ENCODE data around the gene DCX.
"Not testable (repeated sequence)": the region's sequence is repeated elsewhere in the genome, so short reads cannot be mapped to it uniquely, and the experiment has no call there.

DCX gene

GRCh38 chrX:111372086-111372485, 39.9 kb downstream of the DCX start:
- DNase-seq (ENCODE audit: low read depth in 2 of 2): no peak

- no peak for DNase-seq (ENCODE audit: low read depth in 2 of 2)
Observed at GRCh38 chrX:111365770-111366325, 46.1 kb downstream of the DCX start.

DNA sequence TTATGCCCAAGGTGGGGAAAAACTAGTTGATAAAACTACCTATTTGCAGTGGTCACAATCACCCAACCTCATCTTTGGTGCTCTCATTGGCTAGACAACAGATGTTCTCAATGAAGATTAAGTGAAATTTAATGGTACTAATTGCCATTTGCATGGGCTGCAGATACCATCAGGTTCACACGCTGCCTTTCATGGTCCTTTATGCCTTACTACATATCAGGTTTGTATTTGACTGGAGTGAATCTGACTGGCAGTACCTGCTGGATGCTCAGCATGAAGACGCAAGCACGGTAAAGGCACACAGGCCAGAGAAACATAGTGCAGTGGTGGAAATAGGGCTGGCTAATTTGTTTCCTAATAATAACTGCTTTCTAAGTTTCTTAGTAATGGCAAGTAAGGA, 48.3 kb downstream of the DCX start:
- DNase-seq (ENCODE audit: low read depth in 2 of 2): no peak

- DNase-seq (ENCODE audit: low read depth in 2 of 2): no peak
Observed at GRCh38 chrX:111361751-111362150, 50.2 kb downstream of the DCX start.

DNA sequence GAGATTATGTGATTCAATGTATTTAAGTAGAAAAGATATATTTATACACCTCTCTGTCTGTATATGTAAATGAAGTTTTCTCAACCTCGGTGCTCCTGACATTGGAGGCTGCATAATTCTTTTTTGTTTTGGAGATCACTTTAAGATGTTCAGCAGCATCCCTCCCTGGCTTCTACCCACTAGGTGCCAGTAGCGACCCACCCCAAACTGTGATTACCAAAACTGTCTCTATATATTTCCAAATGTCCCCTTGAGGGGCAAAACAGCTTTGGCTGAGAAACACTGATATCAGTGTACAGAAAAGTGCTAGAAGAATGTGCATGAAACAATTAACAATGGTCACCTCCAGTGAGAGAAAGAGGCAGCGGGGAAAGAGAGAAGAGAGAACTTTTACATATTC, 51.2 kb downstream of the DCX start:
- no peak for DNase-seq (ENCODE audit: low read depth in 2 of 2)

DNA sequence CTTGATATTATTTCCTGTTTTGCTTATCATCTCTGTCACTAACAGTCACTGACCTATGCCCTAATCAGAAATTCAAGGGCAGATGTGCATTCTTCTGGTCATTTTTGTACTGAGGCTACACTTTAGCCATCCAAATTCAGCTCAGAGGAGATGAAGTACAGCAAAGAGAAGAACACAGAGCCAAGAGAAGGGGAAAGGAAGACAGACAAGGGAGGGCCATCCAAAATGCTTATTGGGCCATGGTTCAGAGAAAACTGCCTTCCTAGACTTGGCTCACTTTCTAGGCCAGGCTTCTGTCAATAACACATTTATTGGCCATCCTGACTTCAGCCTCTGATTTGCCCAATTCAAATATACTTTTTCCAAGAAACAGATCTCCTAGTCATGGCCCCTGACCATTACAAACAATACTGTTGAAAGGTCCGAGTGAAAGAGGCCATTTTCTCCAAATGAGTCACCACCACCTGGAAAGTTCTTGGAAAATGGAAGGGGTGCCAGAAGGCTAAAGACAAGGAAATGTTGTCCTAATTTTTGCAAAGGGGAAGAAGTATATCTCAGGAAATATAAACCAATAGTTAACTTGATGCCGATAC, 56.4 kb downstream of the DCX start:
- DNase-seq (ENCODE audit: low read depth in 2 of 2): no peak

GRCh38 chrX:111354496-111354895, 57.5 kb downstream of the DCX start:
- DNase-seq (ENCODE audit: low read depth in 2 of 2): no peak

DNA sequence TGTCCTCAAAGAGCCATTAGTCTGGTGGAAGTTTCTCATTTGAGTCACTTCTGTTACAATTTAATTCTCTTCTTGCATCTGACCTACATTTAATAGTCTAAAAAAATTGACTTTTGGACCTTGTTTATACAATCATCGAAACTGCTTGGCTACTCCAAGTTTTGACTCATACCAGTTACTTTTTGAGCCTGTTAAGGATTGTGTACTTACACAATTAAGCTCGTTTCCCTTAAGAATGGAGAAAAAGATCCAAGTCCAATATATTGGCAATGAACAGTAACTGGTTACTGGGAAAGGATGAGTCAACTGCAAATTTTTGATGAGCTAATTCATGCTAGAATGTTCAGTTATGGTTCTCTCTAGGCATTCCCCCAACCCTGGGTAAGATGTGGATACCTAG, 58.2 kb downstream of the DCX start:
- no peak for DNase-seq (ENCODE audit: low read depth in 2 of 2)

DNA sequence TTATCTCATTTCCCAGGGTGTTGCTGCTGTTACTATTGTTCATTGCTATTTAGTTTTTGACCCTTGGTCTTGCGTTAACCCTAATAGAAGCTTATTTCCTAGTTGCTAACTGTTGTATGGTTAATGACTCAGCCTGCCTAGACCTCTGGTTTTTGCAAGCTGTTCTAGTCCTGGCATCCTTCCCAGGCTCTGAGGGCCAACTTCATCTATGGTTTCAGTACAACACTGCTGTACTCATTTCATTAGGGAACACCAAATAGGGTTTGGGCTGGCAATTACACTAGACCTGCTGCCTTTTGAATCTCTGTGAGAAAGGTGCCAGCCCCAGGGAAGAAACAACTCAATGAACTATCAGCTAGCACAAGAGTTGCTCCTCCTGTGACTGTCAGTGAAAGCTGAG, 59.6 kb downstream of the DCX start:
- DNase-seq (ENCODE audit: low read depth in 2 of 2): no peak

GRCh38 chrX:111349934-111350333, 62.1 kb downstream of the DCX start:
- DNase-seq (ENCODE audit: low read depth in 2 of 2): no peak

- no peak for DNase-seq (ENCODE audit: low read depth in 2 of 2)
Observed at GRCh38 chrX:111349101-111349500, 62.9 kb downstream of the DCX start.

- no peak for DNase-seq (ENCODE audit: low read depth in 2 of 2)
Observed at GRCh38 chrX:111348429-111348828, 63.6 kb downstream of the DCX start.

DNA sequence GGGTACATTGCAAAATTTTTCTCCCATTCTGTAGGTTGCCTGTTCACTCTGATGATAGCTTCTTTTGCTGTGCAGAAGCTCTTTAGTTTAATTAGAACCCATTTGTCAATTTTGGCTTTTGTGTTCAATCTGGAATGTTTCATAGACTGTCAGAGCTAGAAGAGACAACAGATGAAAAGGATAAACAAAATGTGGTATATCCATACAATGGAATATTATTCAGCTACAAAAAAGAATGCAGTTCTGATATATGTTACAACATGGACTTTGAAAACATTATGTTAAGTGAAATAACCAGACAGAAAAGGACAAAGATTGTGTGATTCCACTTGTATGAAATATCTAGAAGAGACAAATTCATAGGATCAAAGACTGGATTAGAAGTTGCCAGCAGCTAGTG, 65.8 kb downstream of the DCX start:
- not testable (repeated sequence) for DNase-seq (ENCODE audit: low read depth in 2 of 2)

DNA sequence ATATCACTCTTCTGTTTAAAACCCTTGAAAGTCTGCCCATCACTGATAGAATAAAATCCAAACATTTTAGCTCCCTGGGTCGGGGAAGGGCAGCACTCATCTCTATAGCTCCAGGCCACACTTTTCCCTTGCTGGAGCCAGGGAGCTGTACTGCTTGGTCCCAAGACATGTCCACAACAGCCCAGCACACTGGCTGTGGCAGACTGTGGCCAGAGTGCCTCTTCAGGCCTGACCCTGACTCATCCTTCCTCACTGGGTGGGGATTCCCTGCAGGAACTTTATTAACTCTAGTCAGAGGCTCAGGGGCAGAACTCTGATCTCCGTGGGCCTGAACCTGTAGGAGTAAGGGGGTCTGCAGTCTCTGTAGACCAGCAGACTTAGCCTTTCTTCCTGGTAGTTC, 71.9 kb downstream of the DCX start:
- no peak for DNase-seq (ENCODE audit: low read depth in 2 of 2)

- DNase-seq (ENCODE audit: low read depth in 2 of 2): no peak
Observed at GRCh38 chrX:111339212-111339611, 72.8 kb downstream of the DCX start.

DNA sequence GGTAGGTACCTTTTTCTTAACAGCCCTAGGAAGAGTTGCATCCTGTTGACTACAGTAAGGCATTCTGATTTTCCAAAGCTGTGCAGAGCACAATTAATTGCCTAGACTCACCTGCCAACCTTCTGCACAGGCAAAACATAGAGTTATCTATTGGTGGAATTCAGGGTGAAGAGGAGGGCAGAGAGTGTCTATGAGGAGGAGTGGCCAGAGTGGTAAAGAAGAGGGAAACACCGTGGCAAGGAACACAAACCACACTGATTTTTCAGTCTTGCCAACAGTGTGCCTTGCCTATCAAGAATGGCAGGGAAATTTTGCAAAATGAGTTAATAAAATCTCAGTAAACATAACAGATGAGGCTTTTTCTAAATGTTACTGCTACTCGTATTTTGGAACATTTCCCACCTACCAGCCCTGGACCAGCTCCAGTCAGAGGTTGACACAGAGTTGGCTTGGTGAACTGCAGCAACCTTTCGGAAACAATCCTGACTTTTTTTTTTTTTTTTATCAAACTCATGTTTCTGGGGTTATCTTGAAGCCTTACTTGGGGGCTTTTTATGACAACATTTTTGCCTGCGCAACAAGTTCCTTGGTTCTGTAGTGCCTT, 73.8 kb downstream of the DCX start:
- no peak for DNase-seq (ENCODE audit: low read depth in 2 of 2)

- DNase-seq (ENCODE audit: low read depth in 2 of 2): no peak
Observed at GRCh38 chrX:111337067-111337637, 74.8 kb downstream of the DCX start.

- DNase-seq (ENCODE audit: low read depth in 2 of 2): no peak
Observed at GRCh38 chrX:111336141-111336540, 75.9 kb downstream of the DCX start.

GRCh38 chrX:111329370-111329769, 82.6 kb downstream of the DCX start:
- no peak for DNase-seq (ENCODE audit: low read depth in 2 of 2)

GRCh38 chrX:111328858-111329257, 83.1 kb downstream of the DCX start:
- DNase-seq (ENCODE audit: low read depth in 2 of 2): no peak

DNA sequence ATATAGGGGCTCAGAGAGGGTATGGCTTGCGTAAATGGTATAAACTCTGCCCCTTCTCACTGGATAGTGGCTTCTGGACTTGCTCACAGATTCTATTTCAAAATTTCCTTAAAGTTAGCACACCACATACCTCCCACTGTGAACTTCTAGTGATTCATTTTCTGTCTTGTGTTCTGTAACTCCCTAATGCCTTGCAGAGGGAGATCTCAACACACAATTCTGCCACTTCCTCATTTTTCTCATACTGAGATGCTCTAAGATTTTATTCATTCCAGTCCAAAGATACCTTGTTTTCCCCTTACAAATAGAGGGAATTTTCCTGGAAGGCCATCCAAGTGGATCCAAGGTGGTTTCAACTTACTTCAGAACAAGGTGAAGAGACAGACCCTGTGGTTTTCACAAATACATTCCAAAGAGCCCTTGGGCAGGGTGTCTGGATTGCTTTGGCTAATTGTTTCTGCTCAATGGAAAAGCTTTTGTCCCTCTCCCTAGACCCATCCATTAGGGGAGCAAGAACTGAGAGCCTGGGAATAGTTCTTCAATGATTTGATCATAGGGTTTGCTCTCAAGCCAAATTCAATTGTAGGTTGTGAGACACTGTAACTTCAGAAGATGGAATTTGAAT, 89.6 kb downstream of the DCX start:
- DNase-seq (ENCODE audit: low read depth in 2 of 2): no peak

DNA sequence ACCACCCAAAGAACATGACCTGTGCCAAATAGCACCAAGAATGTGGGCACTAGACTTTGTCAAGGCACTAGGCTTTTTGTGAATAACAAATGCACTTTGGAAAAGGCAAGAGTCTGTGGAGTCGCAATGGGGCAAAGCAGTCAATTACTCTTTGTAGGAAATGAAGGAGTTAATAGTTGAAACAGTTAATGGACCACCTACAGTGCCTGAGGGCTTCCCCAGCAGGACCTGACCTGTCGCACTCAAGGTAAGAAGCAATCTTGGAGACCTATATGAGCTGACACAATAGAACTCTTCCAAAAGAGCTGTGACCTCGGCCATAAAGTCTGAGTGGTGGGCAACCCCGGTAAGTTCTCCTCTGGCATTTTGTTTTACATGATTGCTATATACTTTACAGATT, 92.5 kb downstream of the DCX start:
- no peak for DNase-seq (ENCODE audit: low read depth in 2 of 2)

- DNase-seq (ENCODE audit: low read depth in 2 of 2): no peak
Observed at GRCh38 chrX:111318901-111319300, 93.1 kb downstream of the DCX start.
